GM21737 (cell line): ENCODE results near the gene RBM28.

Source experiments
- ATAC-seq: cut with Tn5 transposase; IDR thresholded peaks from one replicate; pipeline ENCODE4 v1.9.1; 2021; ENCODE audit warnings: mild to moderate bottlenecking, moderate library complexity; ENCODE audit not compliant: unreplicated experiment

The RBM28 gene, protein sequence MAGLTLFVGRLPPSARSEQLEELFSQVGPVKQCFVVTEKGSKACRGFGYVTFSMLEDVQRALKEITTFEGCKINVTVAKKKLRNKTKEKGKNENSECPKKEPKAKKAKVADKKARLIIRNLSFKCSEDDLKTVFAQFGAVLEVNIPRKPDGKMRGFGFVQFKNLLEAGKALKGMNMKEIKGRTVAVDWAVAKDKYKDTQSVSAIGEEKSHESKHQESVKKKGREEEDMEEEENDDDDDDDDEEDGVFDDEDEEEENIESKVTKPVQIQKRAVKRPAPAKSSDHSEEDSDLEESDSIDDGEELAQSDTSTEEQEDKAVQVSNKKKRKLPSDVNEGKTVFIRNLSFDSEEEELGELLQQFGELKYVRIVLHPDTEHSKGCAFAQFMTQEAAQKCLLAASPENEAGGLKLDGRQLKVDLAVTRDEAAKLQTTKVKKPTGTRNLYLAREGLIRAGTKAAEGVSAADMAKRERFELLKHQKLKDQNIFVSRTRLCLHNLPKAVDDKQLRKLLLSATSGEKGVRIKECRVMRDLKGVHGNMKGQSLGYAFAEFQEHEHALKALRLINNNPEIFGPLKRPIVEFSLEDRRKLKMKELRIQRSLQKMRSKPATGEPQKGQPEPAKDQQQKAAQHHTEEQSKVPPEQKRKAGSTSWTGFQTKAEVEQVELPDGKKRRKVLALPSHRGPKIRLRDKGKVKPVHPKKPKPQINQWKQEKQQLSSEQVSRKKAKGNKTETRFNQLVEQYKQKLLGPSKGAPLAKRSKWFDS

DNA sequence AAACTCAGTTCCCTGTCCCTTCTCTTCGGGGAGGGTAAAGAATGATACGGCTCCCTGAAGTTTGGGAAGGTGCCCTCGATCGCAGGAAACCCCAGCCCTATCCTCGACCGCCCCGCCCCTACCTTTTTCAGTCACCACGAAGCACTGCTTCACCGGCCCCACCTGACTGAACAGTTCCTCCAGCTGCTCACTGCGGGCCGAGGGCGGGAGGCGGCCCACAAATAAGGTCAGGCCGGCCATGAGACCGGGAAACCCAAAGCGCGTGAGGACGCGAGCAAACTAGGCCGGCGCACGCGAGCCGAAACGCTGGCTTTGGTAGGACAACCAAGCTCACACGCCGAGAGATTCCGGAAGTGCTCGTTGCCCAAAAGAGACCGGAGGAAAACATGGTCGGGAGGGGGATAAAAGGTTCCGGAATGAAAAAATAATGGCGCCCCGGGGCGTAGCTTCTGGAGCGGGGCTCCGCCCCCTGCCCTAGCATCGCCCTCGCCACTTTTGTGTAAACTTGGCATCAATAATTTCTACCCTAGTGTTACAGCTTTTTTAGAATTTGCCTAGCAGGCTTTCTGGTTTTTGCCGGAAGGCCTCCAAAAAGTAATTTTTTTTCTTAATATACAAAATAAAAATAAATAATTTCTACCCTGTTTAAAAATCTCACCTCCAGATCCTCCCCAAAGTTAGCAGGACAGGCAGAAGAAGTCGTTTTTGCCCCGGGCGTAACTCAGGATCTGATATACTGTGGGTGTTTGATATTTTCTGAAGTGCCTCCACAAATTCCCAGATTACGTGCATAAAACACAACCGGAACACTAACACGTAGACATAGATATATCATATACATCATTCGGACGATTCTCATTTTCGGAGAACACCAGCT, at the start of gene RBM28:
RBM28 (minus strand) TSS at position 355 of the 877 bp plus-strand sequence; CDS start at position 240, 115 bp downstream.
- ATAC-seq, result peak; percentile 93

DNA sequence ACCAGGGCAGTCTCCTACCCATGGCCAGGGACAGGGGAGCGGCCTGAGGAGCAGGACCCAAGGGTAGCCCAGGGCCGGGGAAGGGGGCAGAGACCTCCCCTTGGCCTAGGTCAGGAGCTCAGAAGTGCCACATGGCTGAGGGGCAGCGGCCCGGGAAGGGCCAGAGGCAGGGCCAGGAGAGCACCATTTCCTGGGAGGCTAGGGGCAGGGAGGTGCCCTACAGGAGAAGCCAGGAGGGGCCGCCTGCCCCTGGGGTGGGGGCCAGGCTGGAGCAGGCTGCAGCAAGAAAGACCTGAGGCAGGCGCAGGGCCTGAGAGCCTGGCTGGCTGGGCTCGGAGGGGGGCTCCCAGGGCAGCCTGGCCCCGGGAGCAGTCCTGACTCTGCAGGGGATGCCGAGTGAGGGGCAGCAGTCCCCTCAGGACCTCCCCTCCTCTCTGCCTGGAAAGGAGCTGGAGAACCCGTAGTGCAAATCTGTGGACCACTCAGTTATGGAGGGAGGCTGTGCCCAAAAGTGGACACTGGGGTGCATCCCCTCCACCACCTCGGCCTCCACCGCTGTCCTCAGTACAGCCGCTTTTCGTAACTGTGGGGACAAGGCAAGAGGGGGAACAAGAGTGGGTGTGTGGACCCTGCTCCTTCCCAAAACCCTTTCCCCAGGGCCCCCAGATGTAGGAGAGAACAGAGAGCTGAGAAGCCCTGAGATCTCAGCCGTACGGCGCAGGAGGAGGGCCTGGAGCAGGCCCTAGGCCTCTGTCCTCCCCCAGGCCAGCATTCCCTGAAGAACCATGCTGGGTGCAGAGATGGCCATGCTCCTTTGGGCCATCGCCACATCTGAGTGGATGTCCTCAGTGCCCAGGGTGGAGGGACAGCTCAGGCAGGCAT, 49.0 kb upstream of the RBM28 start:
- no peak for ATAC-seq

DNA sequence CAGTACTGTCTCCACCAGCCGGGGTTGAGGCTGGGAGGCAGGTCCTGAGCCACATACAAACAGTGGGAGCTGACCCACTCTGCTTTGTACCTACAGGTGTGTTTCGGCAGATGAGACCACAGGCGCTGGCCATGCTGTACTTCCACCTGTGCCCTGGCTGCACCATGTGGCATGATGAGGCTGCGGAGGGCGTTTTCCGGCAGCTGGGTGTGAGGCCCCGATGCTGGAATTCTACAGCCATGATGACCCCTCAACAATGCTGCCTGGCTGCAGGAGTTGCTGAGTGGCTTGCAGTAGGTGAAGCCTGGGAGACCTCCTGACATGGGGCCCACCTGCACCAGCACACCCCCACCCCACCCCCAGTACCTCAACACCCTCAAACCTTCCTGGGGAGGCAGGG, 48.1 kb upstream of the RBM28 start:
- ATAC-seq, result no peak

DNA sequence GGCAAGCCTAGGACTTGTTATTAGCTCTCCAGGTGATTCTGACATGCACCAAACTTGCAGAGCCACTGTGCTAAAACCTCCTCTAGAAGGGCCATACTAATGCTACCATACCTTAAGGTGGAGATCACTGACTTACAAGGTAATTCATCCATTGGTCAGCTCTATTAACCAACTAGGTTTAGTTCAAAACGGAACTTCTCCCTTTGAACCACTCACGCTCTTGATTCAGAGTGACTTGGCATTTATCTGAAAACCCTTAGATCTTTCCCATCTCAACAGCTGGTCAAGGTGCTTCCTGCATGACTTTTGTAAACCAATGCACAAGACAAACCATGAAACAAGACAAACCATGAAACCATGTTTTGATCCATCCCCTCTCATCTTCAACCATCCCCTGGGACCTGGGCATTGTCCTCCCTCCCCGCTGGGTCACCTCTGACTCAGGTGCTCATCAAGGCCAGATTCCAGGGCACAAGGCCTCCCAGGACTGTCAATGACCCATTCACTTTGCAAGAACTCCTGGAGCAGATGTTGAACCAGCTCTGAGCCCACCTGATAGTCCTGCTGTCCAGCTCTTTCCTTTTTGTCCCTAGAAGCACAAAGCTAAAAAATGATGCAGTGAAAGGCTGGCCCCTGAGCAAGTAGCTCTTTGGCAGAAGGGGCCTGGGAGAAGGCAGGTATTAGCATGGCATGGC, 47.3 kb upstream of the RBM28 start:
- ATAC-seq, result no peak

DNA sequence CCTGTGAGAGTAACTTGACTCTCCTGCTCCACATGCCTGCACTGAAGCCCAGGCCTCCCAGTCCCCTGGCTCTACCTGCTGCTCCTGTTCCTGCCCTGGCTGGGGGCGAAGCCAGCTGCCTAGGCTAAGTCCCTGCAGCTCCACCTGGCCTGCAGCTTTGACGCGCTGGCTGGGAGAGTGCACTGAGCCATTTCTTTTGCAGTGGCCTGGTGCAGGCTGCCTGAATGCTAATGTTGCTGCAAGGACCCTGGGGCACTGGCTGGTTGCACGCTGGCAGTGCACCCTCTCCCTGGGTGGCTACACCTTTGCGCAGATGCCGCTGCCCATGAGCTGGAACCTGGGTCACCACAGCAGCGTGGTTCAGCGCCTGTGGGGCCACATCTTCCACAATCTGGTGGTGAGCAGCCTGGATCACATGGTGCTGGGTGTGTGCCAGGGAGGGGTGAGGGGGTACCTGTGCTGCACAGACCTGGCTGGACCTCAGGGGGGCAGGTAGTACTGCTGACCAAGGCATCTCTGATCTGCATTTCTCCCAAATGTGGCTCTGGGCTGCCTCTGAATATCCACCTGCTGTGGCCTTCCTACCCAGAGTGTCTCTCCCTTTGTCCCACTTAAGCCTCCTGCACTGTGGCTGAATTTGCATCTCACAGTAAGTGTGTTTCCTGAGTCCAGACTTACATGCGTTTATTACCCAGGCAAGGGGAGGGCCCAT, 46.1 kb upstream of the RBM28 start:
- ATAC-seq, result no peak

DNA sequence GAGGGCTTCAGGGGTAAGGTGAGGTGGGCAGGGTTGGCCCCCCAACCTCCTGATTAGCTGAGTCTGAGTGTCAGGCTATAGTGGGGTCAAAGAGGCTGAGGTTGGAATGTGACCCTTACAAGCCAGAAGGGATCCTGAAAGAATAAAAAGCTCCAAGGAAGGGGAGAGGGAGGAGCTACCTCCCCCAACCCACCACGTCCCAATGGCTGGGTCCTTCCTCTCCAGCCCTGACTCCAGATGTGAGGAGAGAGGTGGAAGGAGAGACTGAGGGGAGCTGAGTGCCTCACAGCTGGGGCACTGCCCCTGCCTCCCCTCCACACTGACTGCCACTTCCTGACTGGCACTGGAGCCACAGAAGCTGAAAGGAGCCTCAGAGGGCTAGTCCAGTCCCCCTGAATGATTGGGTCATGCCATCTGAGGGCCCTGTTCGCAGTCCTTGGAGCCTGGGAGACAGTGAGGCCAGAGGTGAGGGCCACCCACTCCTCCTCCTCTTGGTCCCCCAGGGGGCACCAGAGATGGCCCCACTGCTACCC, 45.4 kb upstream of the RBM28 start:
- no peak for ATAC-seq

DNA sequence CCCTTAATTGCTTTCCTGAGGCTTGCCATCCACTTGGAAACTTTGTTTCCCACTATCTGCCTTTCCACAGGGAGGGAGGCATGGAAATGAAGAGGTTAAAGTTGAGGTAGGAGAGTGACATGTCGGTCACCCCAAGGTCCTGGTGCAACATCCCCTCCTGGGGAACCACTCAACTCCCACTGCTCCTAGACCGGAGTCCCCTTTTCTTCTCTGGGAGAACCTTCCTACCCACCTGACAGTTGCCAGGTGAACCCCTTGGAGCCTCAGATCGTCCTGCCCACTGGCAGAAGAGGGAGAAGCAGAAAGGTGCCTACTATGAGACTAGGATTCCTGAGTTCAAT, 44.4 kb upstream of the RBM28 start:
- no peak for ATAC-seq

DNA sequence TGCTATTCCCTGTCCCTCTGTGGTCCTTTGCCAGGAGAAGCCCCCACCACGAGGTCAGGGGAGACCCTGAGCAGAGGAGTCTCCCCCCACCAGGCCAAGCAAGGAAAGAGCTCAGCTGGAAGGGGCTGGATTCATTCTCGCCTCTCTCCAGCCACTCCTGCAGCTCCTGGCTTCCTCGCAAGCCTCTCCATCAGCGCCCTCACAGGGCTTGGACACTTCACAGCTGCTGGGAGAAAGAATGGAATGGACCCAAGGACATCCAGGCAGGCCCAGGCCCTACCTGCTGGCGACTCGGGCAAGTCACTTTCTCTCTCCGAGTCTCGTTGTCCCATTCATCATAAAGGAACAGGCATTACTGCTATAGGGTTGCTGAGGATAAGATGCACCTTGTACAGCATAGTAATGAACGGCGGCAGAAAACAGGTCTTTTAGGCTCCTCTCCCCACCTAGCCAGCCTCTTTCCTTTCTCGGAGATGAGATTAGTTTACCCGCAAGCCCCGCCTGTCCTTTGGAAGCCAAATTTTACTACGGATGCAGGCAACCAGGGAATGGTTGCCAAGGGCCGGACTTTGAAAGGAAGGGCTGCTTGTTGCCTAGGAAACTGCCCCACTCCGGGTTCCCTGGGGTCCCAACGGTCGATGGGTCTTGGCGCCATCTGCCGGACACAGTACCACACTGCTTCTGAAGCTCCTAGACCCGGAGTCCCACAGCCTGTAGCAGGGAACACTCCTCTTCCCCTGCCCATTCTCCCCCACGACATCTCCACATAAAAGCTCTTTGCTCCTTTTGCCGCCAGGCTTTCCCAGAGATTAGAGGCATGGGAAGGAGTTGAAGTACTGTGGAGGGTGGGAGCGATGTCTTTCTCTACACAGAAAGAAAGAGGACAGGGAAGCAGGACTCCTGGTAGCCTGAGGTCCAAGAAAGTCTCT, 43.8 kb upstream of the RBM28 start:
- peak; percentile 62 for ATAC-seq

DNA sequence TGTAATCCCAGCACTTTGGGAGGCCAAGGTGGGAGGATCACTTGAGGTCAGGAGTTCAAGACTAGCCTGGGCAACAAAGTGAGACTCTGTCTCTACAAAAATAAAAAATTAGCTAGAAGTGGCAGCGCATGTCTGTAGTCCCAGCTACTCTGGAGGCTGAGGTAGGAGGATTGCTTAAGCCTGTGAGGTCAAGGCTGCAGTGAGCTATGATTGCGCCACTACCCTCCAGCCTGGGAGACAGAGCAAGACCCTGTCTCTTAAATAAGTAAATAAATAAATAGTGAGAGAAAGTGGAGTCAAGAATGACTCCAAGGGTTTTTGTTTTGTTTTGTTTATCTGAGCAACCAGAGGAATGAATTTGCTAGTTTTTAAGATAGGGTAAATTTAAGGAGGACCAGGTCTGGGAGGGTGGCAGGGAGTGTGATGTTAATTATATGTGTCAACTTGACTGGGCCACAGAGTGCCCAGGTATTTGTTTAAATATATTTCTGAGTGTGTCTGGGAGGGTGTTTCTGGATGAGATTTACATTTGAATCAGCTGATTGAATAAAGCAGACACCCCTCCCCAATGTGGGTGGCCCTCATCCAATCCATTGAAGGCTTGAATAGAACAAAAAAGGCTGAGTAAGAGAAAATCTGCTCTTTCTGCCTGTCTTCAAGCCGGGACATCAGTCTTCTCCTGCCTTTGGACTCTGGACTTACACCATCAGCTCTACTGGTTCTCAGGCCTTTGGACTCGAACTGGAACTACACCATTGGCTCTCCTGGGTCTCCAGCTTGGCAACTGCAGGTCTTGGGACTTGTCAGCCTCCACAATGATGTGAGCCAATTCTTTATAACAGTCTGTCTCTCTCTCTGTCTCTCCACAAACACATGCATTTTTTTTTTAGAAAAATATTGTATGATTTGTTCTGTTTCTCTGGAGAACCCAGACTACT, 42.5 kb upstream of the RBM28 start:
- ATAC-seq, result no peak

DNA sequence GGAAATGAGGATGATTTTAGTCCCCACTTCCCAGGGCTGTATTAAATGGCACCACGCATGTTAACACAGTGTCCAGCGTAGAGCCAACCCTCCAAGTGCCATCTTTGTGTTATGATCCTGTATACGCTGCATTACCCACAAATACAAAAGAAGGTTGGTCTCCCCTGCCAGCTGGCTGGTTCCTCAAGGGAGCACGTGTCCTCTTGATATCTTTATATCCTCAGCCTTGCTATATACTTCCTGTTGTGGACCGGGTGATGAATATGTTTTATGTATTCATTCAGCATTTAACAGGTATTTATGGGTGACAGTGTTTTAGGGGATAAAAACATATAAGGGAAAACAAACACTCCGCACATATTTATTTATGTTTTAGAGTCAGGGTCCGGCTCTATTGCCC, 41.0 kb upstream of the RBM28 start:
- ATAC-seq, result no peak

DNA sequence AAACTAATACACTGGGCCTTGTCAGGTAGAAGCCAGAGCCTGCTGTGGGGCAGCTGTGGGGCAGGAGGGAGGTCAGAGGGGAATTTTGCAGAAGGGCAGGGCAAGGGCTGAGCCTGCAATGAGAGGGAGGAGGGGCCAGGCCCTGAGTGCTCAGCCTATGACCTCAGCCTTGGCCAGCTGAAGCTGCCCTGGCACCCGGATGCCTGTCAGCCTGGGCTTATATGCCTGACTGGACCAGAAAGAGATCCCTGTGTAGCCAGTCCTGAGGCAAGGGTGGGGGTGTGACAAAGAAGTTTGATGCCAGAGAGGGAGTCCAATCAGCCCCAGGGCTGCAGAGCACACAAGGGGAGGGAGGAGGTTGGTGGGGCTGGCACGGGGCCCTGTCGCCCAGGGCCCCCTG, 40.1 kb upstream of the RBM28 start:
- ATAC-seq, result no peak

DNA sequence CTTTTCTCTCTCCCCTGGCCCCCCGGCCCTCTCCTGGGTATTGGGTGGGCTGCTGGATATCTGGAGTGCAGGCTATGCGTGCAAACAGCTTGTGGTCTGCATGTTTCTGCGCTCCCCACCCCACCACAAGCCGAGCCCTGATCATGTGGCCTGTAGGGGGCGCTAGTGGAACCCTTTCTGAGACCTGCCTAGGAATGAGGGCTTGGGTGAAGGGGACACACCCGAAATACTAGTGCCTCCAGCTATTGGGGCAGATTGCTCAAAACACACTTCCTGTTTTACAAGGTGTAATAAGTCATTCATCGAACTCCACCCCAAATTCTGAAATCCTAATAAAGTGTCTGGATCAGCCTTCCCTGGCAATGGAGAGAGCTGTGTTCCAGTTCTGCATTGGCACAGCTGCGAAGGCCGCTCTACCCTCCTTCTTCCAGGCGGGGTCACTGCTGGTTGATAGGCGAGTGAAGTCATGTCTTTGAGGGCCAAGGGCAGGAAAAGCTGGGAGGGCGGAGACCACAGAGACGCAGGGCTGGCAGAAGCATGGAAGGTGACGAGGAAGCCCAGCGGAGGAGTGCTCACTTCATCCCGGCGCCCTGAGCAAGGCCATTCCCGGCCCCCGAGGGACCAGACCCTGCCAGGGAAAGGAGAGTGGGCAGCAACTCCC, 37.6 kb upstream of the RBM28 start:
- no peak for ATAC-seq

DNA sequence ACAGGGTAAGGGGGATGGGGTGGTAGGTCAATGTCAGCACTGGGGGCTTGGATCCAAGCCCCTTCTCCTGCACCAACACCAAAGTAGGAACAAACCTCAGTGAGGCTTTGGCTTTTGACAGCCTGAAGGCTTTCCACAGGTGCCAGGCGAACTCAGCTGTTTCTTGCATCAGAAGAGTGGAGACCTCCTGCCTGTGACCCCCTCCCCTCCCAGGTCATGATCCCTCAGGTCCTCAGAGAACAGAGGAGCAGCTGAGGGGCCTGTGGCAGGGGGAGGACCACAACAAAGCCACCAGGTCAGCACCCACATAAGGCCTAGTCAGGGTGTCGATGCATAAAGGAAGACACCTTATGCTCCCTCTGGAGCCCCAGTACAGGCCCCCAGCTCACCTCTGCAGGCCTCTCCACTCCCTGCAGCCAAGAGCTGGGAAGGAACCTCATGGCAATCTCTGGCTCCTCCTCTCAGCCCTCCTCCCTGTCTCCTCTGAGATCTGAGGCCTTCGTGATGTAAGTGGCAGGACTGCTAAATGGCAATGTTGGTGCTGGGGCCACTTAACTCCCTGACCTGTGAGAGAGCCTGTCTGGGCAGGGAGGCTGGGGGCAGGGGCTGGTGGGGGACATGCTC, 36.9 kb upstream of the RBM28 start:
- ATAC-seq, result no peak

DNA sequence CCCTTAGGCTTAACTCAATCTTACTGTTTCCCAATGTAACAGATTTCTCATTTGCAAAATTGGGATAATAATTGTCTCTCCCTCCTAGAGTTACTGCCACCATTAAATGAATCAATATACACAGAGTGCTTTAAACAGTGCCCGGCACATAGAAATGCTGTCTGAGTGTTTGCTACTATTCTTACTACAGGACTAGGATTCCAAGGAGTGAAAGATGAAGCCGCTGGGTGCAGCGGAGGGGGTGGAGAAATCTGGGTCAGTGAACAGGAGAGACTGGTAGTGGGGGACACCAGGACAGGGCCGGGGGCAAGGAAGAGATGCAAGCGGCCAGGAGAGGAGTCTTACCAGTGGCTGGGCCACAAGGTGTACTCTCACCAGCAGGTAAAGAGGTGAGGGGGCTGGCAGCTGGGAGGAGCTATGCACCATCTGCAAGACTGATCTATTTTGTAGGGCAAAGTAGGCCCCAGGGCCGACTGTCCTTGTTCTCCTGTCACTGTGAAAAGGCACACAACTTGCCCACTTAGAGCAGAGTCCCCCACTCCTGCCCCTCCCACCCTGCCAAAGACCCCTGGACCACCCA, 36.3 kb upstream of the RBM28 start:
- ATAC-seq, result no peak

DNA sequence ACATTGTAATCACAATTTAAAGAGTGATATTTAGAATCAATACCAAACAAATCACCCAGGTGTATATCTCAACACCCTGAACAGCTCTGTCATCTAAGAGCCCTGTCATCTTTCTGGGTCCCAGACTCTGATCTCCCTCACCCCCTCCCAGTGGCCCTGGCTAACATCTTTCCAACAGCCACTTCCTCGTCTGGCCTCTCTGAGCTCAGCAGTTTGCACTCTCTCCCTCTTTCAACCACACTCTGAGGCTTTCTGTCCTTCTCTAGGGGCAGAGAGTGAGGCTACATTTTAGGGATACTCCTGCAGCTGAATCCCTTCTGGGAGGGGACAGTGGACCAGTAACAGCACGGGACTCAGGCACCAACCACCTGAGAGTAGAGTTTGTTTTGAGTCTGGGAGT, 34.9 kb upstream of the RBM28 start:
- ATAC-seq, result no peak
